HPDE6-E6E7 (cell line): ENCODE results near the gene CCL19.
"Not testable (repeated sequence)": the region's sequence is repeated elsewhere in the genome, so short reads cannot be mapped to it uniquely, and the experiment has no call there.

Source experiments
- DNase-seq: peaks from one replicate; pipeline ENCODE4 v3.0.0; 2011; ENCODE audit warnings: missing footprints; ENCODE audit errors: extremely low spot score

Gene CCL19

DNA sequence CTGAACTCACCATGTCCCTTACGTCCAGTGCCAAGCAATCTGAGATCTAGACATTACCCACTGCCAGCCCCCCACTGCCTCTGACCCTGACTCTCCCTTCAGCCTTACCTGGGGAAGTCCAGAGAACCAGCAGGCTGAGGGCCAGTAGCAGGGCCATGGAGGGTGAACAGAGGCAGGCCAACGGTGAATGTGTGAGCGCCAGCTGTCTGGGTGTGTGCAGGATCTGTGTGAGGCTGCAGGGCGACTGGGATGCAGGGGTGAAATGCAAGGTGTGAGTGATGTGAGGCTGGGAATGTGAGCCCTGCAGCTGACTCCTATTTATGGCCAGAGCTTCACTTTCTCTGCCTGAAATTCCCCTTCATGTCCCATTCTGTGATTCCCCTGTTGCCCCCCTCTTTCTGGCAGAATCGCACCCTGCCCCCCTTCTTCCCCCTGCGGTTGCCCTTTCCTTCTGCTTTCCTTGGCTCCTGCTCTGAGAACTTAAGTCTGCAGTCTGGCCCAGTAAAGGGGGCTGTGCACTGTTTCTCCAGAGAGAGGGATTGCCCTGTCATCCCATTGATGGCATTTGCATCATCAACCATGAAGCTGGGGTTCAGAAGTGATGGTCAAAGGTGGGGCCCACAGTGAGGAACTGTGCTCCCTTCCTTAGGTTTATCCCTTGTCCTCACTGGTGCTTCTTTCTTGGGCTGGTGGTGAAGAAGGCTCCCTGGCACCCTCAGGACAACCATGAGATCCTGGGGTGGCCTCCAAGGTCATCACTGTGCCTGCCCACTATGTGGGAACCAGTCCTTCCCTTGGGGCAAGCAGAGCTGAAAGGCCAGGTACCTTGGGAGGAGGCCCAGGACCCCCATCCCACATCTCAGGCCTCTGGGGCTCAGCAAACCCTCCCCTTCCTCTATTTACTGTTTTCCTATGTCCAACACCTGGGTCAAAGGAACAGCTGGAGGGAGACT is at the start of gene CCL19:
Gene CCL19 (minus strand): TSS at position 294 of the 953 bp plus-strand sequence. CDS start 137 bp downstream, at position 157.
- DNase-seq = no peak

DNA sequence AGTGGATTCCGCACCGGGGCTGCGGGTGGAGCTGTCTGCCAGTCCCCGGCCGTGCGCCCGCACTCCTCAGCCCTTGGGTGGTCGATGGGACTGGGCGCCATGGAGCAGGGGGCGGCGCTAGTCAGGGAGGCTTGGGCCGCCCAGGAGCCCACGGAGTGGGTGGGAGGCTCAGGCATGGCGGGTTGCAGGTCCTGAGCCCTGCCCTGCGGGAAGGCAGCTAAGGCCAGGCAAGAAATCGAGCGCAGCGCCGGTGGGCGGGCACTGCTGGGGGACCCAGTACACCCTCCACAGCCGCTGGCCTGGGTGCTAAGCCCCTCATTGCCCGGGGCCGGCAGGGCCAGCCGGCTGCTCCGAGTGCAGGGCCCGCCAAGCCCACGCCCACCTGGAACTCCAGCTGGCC is 49.1 kb upstream of the CCL19 start:
- not testable (repeated sequence) for DNase-seq

DNA sequence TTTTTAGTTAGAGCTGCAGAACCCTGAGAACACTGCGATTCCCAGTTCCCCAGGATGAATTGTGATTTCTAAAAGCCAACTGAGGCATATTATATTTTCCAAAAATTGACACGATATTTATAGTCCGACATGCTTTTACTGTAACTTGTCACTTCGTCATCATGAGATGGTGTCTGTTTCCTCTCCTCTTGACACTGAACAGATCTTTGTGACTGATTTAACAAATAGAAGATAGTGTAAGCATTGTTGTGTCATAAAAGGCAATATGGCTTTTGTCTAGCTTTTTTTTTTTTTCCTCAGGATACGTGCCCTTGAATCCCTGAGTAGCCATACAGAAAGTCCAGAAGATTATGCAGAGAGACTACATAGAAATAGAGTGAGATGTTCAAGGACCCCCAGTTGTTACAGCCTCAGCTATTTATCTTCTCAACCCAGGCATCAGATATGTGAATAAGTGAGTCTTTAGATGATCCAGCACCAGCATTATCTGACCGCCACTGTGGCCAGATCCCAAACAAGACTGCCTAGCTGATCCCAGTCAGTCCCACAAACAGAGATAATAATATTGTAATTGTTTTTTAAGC is 46.7 kb upstream of the CCL19 start:
- DNase-seq = no peak

DNA sequence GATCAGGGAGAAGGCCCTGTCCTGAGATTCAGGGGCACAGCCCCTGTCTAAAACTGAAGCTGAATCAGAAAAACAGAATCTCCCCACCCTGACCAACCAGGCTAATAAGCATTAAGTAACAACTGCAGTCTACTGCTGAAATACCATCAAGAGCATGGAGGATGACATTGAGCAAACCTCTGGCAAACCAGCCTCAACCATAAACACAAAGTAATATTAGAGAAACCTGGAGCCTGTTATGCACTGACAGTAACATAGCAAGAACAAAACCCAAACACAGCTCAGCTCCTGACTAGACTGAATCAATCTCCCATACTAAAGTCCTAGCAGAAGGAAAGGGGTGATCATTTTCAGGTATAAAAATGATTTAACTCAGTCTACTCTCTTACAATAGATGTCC is 43.6 kb upstream of the CCL19 start:
- DNase-seq = no peak

DNA sequence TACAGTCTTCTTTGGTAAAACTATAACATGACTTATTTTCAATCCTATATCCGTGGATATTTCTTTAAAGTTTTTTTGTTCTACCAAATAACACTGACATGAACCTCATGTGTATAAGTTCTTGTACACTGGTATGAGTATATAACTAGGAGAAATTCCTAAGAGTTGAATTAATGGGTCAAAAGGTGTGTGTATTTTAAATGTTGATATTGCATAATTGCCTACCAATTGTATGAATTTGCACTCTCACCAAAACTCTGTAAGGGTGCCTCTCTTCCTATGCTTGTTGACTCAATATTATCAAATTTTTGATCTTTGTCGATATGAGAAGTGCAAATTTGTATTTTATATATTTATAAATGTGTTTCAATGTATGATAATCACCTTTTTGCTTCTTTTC is 41.8 kb upstream of the CCL19 start:
- no peak for DNase-seq

DNA sequence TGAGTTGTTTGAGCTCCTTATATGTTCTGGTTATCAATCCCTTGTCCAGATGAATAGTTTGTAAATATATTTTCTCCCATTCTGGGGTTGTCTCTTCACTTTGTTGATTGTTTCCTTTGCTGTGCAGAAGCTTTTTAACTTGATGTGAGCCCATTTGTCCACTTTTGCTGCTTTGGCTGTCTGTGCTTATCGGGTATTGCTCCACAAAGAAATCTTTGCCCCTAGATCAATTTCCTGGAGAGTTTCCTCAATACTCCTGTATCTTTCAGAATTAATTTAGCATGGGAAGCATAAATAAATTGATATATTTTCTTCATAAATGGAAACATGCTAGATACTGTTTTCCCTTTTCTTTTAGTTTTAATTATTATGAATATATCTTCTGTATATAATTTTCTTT is 41.4 kb upstream of the CCL19 start:
- DNase-seq = no peak

DNA sequence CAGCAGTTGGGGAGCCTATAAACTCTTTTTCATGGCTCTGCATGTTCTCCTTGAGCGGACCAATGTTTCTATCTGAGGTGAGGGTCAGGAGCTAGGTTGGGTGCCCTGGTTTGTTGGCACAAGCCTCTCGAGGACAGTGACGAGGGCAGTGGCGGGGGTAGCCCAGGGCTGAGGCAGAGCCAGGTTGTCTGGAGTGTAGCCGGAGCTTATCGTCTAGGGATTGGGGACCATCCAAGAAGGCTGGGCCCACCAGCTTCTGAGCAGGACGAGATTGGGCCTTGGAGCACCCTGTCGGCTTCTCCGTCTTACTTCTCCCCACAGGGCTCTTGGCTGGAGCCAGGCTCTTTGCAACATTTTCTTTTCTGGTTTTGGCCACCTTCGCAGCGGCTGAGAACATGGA is 32.1 kb upstream of the CCL19 start:
- no peak for DNase-seq

DNA sequence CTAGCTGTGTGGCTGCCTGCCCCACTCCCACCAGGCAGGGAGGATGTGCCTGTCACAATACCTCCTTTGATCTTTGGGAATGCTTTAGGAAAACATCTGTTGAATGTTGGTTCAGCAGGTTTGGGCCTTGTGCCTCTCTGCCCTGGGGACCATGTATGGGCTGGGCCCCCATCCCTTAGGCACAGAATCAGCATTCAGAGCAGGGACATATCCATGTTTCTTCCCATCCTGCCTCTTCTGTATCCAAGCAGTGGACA is 28.6 kb upstream of the CCL19 start:
- DNase-seq = not testable (repeated sequence)

DNA sequence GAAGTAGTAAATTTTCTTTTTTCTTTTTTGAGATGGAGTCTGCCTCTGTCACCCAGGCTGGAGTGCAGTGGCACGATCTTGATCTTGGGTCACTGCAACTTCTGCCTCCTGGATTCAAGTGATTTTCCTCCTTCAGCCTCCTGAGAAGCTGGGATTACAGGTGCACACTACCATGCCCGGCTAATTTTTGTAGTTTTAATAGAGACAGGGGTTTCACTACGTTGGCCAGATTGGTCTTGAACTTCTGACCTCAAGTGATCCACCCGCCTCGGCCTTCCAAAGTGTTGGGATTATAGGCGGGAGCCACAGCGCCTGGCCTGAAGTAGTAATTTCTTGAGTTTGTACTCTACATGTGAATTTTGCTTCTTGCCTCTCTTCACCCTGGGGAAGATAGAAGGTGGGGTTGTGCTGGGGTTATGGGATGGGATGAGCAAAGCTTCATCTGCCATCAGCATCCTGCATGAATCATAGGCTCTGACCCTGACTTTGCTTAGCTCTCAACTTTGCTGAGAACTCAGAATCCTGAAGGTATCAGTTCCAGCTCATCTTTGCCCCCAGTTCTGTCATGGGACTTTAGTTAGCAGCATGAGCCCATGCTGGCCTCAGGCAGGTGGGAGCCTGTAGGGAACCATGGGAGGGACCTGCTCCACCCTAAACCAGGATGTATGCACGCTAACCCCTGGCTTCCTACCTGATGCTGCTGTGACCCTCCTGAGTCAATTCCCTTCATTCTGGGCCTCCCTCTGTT is 28.1 kb upstream of the CCL19 start:
- no peak for DNase-seq

DNA sequence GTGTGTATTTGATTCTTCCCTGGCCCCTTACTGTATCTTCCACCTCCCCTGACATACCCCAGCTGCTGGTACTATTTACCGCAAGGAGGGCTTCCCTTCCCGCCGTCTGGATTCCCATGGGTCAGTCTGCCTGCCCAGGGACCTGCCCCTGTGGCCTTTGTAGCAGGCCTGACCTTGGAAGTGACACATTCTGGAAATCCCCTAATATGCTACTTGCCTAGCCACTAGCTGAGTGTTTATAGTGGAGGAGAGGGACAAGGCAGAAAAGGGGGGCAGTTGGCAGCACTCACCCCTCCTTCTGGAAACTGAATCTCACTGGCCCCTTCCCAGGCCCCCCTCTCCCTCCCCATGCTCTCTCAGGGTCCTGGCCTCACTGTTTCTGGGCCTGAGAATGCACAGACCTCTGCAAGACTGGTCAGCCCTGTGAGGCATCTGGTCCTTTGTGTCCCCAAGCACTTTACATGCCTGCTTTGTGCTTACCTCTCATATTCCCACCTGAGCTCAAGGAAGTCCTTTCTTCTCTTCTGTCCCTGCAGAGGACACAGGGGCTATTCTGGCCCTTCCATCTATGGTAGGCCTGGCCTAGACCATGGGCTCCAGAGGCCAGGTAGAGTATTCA is 27.0 kb upstream of the CCL19 start:
- DNase-seq = no peak

DNA sequence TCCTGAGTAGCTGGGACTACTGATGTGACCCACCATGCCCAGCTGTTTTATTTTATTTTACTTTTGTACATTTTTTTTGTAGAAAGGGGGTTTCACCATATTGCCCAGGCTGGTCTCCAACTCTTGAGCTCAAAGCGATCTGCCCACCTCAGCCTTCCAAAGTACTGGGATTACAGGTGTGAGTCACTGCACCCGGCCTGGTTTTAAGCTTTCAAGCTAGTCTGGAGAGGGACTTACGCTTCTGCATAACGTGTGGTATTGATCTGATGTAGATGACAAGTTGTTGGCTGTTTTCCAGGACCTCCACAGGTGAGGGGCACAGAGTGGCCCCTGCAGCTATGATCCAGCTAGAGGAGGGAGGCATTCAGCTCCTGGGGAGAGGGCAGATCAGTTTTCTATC is 25.6 kb upstream of the CCL19 start:
- no peak for DNase-seq

DNA sequence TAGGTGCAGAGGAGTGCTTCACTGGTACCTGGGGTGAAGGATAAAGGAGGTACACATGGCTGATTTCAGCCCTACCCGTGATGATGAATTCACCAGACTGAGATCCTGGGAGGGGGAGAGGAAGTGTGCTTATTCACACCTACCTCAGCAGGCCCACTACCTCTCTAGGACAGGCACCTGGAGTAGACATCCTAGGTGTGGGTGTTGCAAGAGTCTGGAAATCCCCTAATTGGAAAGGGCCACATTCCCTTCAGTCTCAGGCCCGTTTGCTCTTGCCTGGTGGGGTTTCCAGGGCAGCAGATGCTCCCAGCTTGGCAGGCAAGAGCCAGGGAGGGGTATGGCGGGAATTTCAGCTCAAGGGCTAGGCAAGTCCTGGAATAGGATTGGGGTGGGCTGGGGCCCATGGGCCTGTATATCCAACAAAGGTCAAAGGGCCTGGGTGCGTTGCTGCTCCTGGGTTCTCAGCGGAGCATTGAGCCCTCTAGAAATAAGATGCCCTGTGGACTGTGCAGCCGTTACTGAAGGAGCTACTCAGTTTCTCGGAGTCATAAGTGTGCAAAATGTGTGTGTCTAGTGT is 24.7 kb upstream of the CCL19 start:
- DNase-seq = no peak

DNA sequence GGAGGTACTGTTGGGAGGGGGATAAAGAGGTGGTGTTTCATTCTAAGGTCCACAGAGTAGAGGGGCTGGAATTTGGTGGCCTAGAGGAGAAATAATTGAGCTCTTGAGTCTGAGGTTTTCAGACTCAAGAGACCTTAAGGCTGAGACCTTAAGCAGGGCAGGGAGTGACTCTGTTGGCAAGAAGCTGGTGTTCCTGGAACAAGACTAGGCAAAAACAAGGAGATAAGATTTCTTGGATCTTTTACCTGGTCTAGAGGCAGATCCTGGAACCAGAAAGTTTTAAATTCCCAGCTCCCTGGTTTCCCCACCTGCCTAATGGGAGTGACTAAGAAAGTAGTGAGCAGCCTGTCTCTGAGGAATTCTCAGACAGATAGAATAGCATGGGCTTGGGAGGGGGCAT is 22.9 kb upstream of the CCL19 start:
- no peak for DNase-seq

DNA sequence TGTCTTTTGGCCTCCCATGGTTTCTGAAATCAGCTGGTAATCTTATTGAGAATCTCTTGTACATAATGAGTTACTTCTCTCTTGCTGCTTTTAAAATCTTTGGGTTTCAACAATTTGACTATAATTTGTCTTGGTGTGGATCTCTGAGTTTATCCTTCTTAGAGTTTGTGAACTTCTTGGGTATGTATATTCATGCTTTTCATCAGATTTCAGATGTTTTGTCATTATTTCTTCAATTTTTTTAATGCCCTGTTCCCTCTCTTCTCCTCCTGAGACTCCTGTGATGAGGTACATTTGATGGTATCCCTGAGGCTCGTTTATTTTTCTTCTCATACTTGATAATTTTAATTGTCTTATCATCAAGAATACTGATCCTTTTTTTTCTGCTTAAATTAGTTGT is 21.1 kb upstream of the CCL19 start:
- no peak for DNase-seq

DNA sequence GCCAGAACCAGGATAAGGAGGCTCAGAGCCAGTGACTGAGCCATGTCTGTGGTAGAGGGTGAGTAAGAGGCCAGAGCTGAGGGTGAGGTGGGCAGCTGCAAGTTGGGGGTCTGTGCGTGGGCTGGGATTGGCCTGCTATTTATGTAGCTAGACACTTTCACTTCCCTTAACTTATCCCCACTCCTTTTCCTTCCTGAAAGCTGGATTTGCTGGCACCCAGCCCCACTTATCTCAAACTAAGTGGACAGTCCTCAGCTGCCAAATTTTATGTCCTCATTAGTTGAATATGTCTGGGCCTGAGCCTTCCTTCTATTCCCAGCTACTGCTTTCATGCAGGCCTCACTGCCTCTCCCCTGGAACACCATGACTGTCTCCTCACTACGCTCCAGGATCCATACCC is 18.9 kb upstream of the CCL19 start, which contains the start of gene CCL21:
Gene CCL21 (minus strand): TSS at position 114 of the 400 bp plus-strand sequence. CDS start 70 bp downstream, at position 44.
- no peak for DNase-seq

DNA sequence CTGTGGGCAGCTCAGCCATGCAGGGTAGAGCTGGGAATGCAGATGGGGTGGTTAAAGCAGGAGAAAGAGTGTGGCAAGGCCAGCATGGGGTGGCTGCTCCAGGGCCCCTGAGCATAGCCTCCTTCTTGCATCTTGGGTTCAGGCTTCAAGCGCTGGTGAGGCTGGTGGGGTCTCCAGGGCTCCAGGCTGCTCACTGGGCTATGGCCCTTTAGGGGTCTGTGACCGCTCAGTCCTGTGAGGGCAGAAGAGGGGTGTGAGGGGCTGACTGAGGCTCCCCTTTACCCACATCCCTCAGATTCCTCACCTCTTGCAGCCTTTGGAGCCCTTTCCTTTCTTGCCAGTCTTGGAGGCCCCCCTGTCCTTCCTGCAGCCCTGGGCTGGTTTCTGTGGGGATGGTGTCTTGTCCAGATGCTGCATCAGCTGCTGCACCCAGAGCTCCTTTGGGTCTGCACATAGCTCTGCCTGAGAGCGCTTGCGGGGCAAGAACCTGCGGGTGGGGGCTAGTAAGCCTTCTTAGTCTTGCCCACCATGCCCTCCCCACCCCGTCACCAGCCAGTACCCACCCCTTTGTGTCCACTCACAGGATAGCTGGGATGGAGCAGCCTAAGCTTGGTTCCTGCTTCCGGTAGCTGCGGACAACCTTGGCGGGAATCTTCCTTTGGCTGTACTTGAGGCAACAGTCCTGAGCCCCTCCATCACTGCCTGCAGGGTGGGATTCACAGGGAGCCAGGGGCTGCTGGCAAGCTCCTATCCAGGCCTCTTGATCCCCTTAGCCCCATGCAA is 18.3 kb upstream of the CCL19 start:
- DNase-seq = no peak

DNA sequence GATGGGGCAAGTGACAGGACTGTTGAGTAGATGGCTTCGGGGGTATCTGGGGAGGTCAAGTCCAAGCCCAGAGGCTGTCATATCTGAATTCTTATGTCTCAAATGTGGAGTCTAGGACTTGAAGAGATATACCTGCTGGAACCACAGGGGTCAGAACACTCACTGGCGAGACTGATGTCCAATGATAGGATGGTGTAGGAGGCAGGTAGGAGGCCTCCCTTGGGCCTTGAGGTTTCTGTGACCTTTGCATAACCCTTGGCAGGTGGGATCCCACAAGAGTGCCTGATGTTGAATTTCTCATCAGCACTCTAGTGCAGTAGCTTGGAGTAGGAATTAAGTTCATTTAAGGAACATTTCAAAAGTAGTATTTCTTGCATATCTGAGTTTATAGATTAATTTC is 16.1 kb upstream of the CCL19 start:
- DNase-seq = no peak

DNA sequence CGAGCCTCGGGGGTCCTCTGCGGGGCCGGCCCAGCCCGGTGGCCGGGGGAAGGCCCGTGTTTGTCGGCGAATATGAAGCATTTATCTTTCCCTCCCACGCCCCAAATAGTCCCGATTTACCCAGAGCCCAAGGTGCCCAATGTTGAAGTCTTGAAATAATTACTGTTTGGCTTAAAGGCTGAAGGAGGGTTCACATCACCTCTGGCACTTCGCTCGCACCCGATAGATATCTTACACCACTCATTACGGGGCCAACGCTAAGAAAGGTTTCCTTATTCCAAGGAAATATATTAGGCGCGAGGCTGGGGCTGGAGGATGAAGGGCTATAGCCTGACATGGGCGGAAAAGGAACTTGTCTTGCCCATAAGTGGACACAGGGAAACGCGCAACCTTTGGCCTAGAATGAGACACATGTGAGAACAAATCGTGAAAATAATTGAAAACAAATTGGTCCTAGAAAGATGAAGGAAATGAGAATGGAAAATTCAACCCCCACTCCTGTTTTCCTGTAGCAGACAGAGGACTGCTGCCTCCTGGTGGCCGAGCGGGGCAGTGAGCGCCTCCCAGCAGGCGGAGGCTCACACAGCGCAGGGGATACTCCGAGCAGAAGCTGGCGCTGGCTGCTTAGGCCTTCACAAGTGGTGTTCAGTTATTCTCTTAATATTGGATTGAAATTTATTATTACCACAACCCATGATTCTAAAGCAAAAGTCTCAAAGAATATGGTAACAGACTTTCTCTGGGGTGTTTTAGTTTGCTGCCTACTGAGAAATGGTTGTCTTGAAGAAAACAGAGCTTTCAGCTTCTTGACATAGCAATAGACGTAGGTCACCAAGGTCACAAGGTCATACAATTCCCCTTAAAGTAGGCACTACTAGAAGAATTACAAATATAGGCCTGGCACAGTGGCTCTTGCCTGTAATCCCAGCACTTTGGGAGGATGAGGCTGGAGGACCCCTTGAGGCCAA is 11.0 kb upstream of the CCL19 start:
- peak; percentile 79 for DNase-seq

DNA sequence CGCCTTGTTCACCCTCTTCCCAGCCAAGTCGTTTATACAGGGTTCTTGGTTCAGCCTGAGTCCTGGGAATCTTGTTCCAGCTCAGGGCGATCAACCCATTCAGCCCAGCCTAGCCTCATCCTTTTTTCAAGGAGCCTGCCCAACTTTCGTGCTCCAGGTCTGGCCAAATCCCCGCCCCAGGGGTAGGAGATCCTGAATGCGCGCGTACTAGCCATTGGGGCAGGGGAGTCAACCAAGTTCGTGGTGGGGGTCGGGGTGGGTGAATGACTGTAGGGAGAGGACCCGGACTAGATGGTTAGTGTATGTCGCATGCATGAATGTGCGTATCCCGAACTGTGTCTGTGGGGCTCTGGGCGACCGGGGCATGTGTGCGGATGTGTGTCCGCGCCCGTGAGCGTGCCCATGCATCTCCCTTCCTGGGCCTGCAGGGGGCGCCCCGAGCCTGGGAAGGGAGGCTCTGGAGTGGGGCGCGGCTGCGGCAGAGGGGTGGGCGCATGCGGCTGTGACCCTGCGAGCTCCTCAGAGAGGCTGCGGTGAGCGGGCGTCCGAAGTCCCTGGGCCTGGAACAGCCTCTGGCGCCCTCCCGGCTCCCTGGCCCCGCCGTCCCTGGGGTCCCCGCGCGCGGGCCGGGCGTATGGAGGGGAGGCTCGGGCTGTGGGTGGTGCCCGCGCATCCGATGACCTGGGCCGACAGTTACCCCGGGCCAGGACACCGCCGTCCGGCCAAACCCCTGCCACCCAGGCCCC is 10.1 kb upstream of the CCL19 start:
- peak; percentile 60 for DNase-seq
